HG03196 (cell line): ENCODE results near the gene ANKRD36C.
"Not testable (repeated sequence)": the region's sequence is repeated elsewhere in the genome, so short reads cannot be mapped to it uniquely, and the experiment has no call there.

Experiments used
- ATAC-seq: cut with Tn5 transposase; IDR thresholded peaks from one replicate; pipeline ENCODE4 v1.9.1; 2021; ENCODE audit not compliant: unreplicated experiment

Gene ANKRD36C

GRCh38 chr2:95991351-95992094 lies at the start of gene ANKRD36C:
Gene ANKRD36C, minus strand, starts transcription at chr2:95991824. Its CDS starts 116 bp downstream, at chr2:95991708.
- peak; percentile 89 for ATAC-seq

DNA sequence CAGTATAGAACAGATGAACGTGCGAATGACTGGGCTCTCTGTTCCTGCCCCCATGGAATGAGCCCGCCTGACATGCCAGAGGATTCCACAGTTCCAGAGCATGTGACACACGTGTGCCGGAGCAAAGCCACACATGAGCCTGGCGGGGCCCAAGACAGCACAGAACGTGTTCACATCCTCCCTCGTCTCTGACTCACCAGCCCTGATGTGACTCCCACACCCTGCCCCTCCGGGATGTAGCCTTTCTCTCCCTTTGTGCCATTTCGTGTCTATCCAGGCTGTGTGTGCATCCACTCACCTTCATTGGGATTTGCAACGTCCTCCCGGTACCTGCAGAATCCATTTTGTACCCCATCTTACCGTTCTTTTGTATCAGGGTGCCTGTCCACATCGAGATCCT lies 43.9 kb upstream of the ANKRD36C start:
- not testable (repeated sequence) for ATAC-seq

GRCh38 chr2:96034792-96035191 lies 43.2 kb upstream of the ANKRD36C start, which contains the start of gene GPAT2:
Gene GPAT2, minus strand, starts transcription at chr2:96034916. Its CDS starts 2,557 bp downstream, at chr2:96032359.
- not testable (repeated sequence) for ATAC-seq

GRCh38 chr2:96033997-96034396 lies 42.4 kb upstream of the ANKRD36C start:
- not testable (repeated sequence) for ATAC-seq

DNA sequence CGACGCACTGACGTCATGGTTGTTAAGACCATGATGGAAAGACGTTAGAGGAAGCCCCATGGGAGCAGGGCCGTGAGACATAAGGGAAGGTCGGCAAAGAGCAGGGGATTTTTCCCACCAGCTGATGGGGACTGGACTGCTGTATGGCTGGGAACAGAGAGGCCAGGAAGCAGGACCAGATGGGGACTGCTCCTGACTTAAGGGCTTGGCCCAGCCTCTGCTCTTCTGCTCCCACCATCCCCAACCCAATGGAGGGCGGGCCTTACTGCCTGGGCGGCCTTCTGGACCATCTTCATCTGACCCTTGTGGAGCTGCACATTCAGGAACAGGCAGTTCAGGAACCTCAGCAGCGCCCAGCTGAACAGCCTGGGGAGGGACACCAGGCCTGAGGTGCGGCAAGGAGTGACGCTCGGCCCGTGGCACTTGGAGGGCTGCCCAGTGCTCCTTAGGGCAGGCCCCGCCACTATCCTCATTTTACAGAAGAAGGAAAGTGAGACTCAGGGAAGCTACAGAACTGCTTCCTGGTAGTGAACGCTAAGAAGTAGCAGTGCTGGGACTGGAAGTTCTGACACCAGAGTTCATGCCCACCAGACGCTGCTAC lies 36.2 kb upstream of the ANKRD36C start:
- ATAC-seq, result not testable (repeated sequence)

DNA sequence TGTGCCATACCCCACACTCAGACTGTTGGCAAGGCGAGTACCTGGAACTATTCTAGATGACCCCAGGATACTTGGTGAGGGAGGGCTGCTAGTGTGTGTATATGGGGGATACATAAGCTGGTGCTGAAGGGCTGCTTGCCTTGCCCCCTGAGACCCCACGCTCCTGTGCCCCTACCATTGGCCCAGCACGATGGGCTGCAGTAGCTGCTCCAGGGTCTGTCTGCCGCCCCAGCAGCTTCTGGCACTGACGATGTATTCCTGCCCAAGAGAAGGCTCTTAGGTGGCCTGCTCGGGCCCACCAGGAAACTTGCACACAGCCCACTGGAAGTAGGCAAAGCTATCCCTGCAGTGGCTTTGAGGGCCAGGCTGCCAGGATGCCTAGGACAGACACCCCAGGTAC lies 34.1 kb upstream of the ANKRD36C start:
- ATAC-seq, result not testable (repeated sequence)

DNA sequence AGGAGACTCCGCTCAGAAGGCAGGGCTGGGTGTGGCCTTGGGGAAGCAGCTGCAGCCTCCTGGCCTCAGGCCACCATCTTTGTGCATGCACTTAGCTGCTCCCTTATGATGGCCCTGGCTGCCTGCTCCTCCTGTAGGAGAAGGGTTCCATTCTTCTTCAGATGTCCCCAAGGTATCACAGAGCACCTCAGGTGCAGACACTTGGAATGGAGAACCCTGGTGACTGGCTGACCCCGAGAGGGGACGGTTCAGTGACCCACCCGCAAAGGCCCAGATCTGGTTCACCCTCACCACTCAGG lies 33.5 kb upstream of the ANKRD36C start:
- no peak for ATAC-seq

- no peak for ATAC-seq
Observed at GRCh38 chr2:96024336-96025193, 32.9 kb upstream of the ANKRD36C start.

DNA sequence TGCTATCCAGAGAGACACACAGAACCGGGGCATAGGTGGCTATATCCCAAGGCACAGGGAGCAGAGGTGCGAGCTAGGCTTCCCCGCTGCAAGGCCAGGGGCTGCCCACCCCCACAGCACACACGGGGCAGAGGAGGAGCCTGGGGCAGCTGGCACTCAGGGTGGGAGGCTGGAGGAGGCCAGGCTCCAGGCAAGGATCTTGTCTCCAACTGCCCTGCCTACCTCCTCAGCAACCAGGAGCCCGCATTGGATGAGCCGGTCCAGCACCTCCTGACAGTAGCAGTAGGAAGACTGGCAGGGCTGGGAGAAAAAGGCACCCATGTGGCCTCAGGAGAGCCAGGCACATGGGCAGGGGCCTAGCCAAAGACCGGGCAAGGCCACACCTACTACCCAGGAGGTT lies 32.1 kb upstream of the ANKRD36C start:
- ATAC-seq, result not testable (repeated sequence)

GRCh38 chr2:96022701-96023447 lies 31.2 kb upstream of the ANKRD36C start:
- peak; percentile 55 for ATAC-seq

- ATAC-seq, result not testable (repeated sequence)
Observed at GRCh38 chr2:96022126-96022525, 30.5 kb upstream of the ANKRD36C start.

DNA sequence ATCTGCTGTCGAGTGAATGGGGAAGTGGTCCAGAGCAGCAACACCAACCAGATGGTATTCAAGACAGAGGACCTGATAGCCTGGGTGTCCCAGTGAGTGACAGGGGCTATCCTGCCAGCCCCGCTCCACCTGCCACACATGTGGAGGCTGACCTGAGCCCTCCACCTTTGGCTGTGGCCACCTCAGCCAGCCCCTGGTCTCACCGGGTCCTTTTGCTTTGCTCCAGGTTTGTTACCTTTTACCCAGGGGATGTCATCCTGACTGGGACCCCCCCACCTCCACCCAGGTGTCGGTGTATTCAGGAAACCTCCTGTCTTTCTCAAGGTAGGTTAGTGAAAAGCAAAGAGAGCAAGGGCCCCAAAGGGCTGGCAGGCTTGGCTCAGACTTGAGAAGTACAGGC lies 29.5 kb upstream of the ANKRD36C start:
- ATAC-seq, result not testable (repeated sequence)

- not testable (repeated sequence) for ATAC-seq
Observed at GRCh38 chr2:96019909-96020590, 28.4 kb upstream of the ANKRD36C start.

GRCh38 chr2:96016321-96016720 lies 24.7 kb upstream of the ANKRD36C start:
- ATAC-seq, result not testable (repeated sequence)

DNA sequence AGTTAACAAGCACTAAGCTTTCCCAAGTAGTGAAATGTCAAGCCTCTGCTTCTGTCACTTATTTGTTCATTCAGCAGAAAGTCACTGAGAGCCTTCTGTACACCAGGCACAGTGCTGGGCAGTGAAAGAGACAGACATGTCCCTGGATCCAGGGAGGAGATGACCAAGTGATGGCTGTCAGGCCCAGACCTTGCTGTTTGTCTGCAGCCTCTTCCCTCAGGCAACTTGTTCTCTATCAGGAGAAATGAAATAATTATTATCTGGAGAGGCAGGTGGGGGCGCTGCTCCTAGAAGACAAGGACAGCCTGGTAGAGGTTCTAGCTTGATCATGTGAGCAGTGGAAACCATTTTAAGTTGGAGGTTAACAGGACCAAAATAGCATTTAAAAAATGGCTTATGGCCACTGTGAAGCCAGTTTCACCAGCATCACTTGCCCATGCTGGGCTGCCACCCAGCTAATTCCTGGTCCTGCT lies 21.2 kb upstream of the ANKRD36C start:
- not testable (repeated sequence) for ATAC-seq

- ATAC-seq, result not testable (repeated sequence)
Observed at GRCh38 chr2:96012086-96012791, 20.6 kb upstream of the ANKRD36C start.

DNA sequence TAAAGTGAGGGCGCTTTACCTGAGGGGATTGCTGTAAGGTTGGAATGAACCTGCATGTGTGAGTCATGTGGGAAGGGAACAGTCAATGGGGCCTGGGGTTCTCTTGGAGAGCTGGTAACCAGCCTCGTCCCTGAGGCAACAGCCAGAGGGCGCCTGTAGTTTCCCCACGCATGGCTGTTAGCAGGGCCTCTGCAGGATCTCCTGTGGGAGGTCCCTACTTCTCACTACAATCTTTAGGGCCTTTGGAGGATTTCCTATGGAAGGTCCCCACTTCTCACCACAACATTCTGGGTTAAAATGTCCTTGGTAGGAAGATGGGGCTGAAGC lies 19.5 kb upstream of the ANKRD36C start:
- peak; percentile 21 for ATAC-seq

DNA sequence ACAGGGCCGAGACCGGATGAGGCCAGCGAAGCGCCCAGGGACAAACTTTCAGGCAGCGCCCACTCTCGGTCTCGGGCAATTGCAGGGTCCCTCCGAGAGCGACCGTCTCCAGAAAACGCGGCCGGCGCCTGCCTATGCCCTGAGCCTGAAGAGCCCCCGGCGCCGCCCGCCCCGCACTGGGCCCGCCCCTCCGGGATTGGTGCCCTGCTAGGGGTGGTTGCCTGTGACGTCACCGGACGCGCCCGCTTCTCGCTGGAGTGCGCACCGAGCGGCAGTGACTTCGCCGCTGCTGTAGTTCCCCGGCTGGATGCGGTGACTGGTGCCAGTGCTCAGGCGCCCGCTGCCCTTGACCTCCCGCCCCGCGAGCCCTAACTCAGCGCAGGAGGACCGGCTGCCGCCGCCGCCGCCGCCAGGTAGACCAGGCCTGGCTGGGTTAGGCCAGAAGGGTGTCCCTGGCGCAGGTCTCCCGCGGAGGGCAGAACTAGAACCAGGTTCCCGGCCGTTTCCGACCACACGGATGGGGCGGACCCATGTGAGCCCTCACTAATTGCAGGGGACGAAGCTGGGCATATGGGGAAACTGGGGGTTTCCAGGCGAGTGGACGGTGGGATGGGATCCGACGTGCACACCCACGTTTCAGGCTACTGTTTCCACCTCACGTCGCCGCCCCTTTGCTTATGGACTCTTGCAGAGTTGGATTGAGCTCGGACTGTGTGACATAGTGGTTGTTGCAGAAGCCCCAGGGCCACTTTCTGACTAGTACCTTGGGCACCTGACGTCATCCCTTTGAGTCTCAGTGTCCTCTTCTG lies 18.9 kb upstream of the ANKRD36C start:
- ATAC-seq, result peak; percentile 96

DNA sequence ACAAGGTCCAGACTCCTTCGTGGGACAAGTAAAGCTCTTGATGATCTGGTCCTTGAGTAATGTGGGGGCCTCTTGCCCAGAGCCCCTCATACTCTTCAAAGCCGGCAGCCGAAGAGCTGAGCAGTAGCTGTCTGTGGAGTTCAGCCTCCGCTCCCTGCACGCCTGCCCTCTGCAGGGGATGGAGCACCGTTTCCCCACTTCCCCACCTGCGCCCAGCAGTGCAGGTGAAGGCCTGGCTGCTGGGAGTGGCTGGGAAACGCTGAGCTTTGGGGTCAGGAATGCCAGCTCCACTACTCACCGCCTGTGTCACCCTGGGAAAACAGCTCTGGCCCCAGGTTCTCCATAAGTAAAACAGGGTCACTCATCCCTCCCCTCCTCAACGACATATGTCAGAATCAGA lies 18.2 kb upstream of the ANKRD36C start:
- not testable (repeated sequence) for ATAC-seq
